Activated CD4-positive, CD25-positive, alpha-beta regulatory T cell treated with anti-CD3 and anti-CD28 coated beads, Interleukin-2, amount 50 U/mL, for 72 hours (primary cell): ENCODE data around the gene PDLIM5.
"Not testable (repeated sequence)": the region's sequence is repeated elsewhere in the genome, so short reads cannot be mapped to it uniquely, and the experiment has no call there.

Experiments
- DNase-seq: peaks from one replicate; pipeline ENCODE4 v3.0.0; 2021

The PDLIM5 gene

DNA sequence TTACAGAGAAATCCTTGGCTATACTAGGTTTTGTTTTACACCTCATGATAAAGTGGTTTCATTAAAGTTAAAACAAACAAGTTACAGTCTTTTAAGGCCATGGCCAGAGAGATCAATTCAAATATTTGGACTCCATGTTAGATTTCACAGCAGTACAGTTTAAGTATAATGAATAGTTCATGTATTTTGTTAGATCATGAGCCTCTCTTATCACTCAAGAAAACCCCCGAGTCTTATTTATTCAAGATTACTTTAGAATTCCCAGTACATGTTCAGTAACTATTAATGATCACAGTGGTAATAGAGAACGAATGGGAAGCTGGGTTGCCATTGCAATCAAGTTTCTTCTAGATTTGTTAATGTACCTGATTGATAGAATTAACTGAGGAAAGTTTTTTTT, 15.2 kb downstream of the PDLIM5 start:
- DNase-seq: no peak

- DNase-seq: no peak
These were observed 16.5 kb downstream of the PDLIM5 start for GRCh38 chr4:94468093-94468769.

GRCh38 chr4:94469221-94469784, 17.6 kb downstream of the PDLIM5 start:
- no peak for DNase-seq

DNA sequence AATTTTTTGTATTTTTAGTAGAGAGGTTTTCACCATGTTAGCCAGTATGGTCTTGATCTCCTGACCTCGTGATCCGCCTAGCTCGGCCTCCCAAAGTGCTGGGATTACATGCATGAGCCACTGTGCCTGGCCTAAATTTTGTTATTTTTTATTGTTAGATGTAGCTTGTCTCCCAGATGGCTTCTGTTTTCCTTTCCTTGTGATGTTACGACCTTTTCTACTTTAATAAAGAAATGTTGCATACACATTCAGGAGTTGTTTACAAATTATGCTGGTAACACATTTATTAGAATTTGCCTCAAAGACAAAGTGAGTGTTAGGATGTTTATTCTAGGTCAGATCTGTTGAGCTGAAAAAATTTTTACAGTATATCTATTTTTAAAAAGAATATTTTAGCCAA, 18.4 kb downstream of the PDLIM5 start:
- no peak for DNase-seq

- not testable (repeated sequence) for DNase-seq
These were observed 19.0 kb downstream of the PDLIM5 start for GRCh38 chr4:94470782-94471181.

- no peak for DNase-seq
These were observed 20.5 kb downstream of the PDLIM5 start for GRCh38 chr4:94472056-94472826.

GRCh38 chr4:94475050-94475449, 23.3 kb downstream of the PDLIM5 start:
- DNase-seq: no peak

- DNase-seq: no peak
These were observed 24.1 kb downstream of the PDLIM5 start for GRCh38 chr4:94475794-94476193.

- no peak for DNase-seq
These were observed 25.5 kb downstream of the PDLIM5 start for GRCh38 chr4:94477227-94477626.

- DNase-seq: not testable (repeated sequence)
These were observed 27.1 kb downstream of the PDLIM5 start for GRCh38 chr4:94478805-94479204.

- no peak for DNase-seq
These were observed 27.8 kb downstream of the PDLIM5 start for GRCh38 chr4:94479358-94480141.

GRCh38 chr4:94480362-94480951, 28.7 kb downstream of the PDLIM5 start:
- no peak for DNase-seq

GRCh38 chr4:94483895-94484294, 32.2 kb downstream of the PDLIM5 start:
- no peak for DNase-seq

DNA sequence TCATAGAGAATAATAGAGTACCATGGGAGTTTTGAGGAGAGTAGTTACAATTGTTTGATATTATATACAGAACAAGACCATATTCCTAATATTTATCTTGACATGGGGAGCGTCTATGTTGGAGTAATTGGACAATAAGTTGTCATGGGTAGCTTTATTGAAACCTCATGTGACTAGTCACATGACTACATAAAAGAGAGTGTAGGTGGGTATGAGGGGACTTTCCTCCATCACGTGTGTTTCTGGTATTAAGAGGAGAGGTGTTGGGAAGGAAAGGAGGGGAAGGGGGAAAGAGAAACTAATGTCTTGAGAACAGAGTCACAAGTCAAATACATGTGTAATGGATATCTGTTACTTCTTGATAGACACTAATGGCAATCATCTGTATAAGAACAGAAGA, 33.1 kb downstream of the PDLIM5 start:
- DNase-seq: no peak

DNA sequence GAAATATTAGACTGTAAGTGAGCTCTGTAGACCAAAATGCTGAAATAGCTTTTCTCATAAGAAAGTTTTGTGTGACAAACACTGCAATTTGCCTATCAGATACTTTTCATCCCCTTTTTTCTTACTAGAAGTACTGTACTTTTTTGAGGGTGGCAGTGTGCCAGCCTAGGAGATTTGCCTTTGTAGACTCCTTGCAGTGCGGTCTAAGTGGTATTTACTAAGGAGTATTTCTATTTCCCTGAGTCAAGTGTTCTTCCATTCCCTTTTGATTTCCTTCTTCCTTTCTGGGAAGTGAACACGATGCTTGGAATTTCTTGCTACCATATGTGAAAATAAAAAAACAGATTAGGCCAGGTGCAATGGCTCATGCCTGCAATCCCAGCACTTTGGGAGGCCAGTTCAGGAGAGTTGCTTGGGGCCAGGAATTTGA, 34.6 kb downstream of the PDLIM5 start:
- DNase-seq: no peak

DNA sequence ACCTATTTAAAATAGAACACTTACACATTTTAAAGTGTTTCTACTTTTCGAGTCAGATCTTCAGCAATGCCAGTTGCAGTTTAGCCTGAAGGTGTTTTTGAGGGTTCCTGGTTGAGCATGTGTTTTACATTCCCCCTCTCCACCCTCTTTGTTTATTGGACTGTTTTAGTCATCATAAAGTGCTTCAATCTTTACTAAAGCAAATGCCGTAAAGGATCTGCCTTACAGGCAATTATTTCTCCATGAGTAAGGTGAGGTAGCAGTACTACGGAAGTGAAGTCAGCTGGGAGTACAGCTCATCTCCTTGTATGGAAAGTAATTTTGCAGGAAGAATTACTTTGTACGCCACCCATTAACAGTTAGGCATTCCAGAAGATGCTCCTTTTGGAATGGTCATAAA, 36.9 kb downstream of the PDLIM5 start:
- DNase-seq: no peak

DNA sequence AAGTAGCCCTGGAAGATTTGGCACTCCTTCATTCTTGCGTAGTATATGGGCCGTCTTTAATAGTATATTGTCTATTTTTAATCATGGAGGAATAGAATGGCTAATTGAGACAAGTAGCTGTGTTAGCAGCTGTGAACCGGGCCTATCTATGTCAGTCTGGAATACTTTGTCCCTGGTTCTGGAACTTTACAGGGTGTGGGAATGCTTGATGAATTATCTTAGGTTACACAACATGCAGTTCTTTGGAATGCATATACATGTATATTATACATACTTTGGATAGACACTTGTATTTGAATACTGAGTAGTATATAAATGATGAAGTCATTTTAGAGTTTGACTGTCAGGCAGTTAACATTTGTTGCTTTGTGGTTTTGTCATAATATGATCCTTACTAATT, 37.4 kb downstream of the PDLIM5 start:
- no peak for DNase-seq

GRCh38 chr4:94490437-94490836, 38.7 kb downstream of the PDLIM5 start:
- DNase-seq: no peak

- DNase-seq: no peak
These were observed 39.6 kb downstream of the PDLIM5 start for GRCh38 chr4:94491322-94491721.

- no peak for DNase-seq
These were observed 43.7 kb downstream of the PDLIM5 start for GRCh38 chr4:94495408-94495807.

GRCh38 chr4:94497690-94498089, 45.9 kb downstream of the PDLIM5 start:
- DNase-seq: no peak

- no peak for DNase-seq
These were observed 46.8 kb downstream of the PDLIM5 start for GRCh38 chr4:94498502-94498901.

DNA sequence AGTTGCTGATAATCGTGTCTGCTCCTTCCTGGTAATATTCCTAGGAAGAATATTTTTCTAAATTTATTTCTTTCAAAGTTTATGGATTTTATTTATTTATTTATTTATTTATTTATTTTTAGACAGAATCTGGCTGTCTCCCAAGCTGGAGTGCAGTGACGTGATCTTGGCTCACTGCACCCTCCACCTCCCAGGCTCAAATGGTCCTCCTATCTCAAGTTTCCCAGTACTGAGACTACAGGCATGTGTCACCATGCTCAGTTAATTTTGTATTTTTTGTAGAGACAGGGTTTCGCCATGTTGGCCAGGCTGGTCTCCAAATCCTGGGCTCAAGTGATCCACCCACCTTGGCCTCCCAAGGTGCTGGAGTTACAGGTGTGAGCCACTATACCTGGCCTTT, 48.9 kb downstream of the PDLIM5 start:
- no peak for DNase-seq
